Mesenchymal stem cell (in vitro differentiated cells and primary cell): ENCODE results near the gene SLCO3A1.
A peak's percentile ranks its signal among the peaks of the same experiment; 100 is the strongest.

ENCODE experiments used
- DNase-seq: peaks from one replicate; pipeline ENCODE4 v3.0.0-alpha.2; 2013
- H2AFZ ChIP-seq: one replicate; pipeline ENCODE4 v1.6.1; 2013; ENCODE audit warnings: low read depth, mild to moderate bottlenecking, control low read depth, inconsistent platforms, low read length, moderate library complexity
- H2AK5ac ChIP-seq: 2 replicates; pipeline ENCODE4 v1.6.1; 2013; ENCODE audit warnings: low read length, moderate library complexity, mild to moderate bottlenecking, inconsistent platforms; ENCODE audit not compliant: severe bottlenecking
- H2BK120ac ChIP-seq: one replicate; pipeline ENCODE4 v1.6.1; 2013; ENCODE audit warnings: low read depth, mild to moderate bottlenecking, inconsistent platforms, low read length, moderate library complexity
- H2BK12ac ChIP-seq, 2 experiments: one replicate each; pipeline ENCODE4 v1.6.1; 2013; ENCODE audit warnings: inconsistent platforms in 2 of 2, low read length in 2 of 2, mild to moderate bottlenecking in 2 of 2, moderate library complexity in 2 of 2, control low read depth in 1 of 2
- H2BK15ac ChIP-seq: one replicate; pipeline ENCODE4 v1.6.1; 2013; ENCODE audit warnings: mild to moderate bottlenecking, low read depth, inconsistent platforms; ENCODE audit not compliant: poor library complexity, severe bottlenecking
- H2BK5ac ChIP-seq: 2 replicates; pipeline ENCODE4 v1.6.1; 2013; ENCODE audit warnings: low read depth, mild to moderate bottlenecking, low read length, control low read depth, inconsistent platforms; ENCODE audit not compliant: poor library complexity, severe bottlenecking
- H3K14ac ChIP-seq, 2 experiments: one replicate each; pipeline ENCODE4 v1.6.1; 2013; ENCODE audit warnings: inconsistent platforms in 2 of 2, low read length in 2 of 2, control low read depth in 1 of 2, mild to moderate bottlenecking in 1 of 2, moderate library complexity in 1 of 2
- H3K18ac ChIP-seq, 2 experiments: one replicate each; pipeline ENCODE4 v1.6.1; 2013; ENCODE audit warnings: inconsistent platforms in 2 of 2, low read length in 2 of 2, control low read depth in 1 of 2, low read depth in 1 of 2, mild to moderate bottlenecking in 1 of 2
- H3K23ac ChIP-seq, 2 experiments: one replicate each; pipeline ENCODE4 v1.6.1; 2013; ENCODE audit warnings: inconsistent platforms in 2 of 2, low read length in 2 of 2, mild to moderate bottlenecking in 2 of 2, moderate library complexity in 2 of 2, control low read depth in 1 of 2
- H3K27ac ChIP-seq: 2 replicates; pipeline ENCODE4 v1.5.1; 2013; ENCODE audit warnings: mild to moderate bottlenecking, moderate library complexity, low read length, control low read depth, inconsistent platforms; ENCODE audit not compliant: poor library complexity, severe bottlenecking
- H3K27me3 ChIP-seq, 2 experiments: 2 replicates each; pipeline versions ENCODE4 v1.6.1 to v1.7.0; 2013; ENCODE audit warnings: low read length in 2 of 2, mild to moderate bottlenecking in 2 of 2, moderate library complexity in 2 of 2, control low read depth in 1 of 2, inconsistent platforms in 1 of 2; ENCODE audit not compliant: control insufficient read depth in 1 of 2, insufficient read depth in 1 of 2
- H3K36me3 ChIP-seq, 2 experiments: 2 replicates each; pipeline versions ENCODE4 v1.6.1 to v1.7.0; 2013; ENCODE audit warnings: low read length in 2 of 2, control low read depth in 1 of 2, inconsistent platforms in 1 of 2, low read depth in 1 of 2, mild to moderate bottlenecking in 1 of 2; ENCODE audit not compliant: insufficient read depth in 2 of 2, control insufficient read depth in 1 of 2
- H3K4ac ChIP-seq, 2 experiments: one replicate each; pipeline ENCODE4 v1.6.1; 2013; ENCODE audit warnings: inconsistent platforms in 2 of 2, low read length in 2 of 2, mild to moderate bottlenecking in 2 of 2, moderate library complexity in 2 of 2, control low read depth in 1 of 2, low read depth in 1 of 2
- H3K4me1 ChIP-seq: 2 replicates; pipeline ENCODE4 v1.6.1; 2013; ENCODE audit warnings: low read depth, low read length, control low read depth; ENCODE audit not compliant: control insufficient read depth, insufficient read depth
- H3K4me2 ChIP-seq: 2 replicates; pipeline ENCODE4 v1.6.1; 2013; ENCODE audit warnings: low read length, mild to moderate bottlenecking, inconsistent platforms; ENCODE audit not compliant: poor library complexity, severe bottlenecking
- H3K4me3 ChIP-seq, 2 experiments: 2 replicates each; pipeline versions ENCODE4 v1.5.1 to v1.7.0; 2013; ENCODE audit warnings: low read length in 2 of 2, mild to moderate bottlenecking in 2 of 2, control low read depth in 1 of 2, low read depth in 1 of 2; ENCODE audit not compliant: insufficient read depth in 1 of 2
- H3K79me1 ChIP-seq: replicated peaks from 2 replicates; pipeline ENCODE4 v1.6.1; 2013; ENCODE audit warnings: mild to moderate bottlenecking, control low read depth, low read length, inconsistent platforms; ENCODE audit not compliant: poor library complexity, severe bottlenecking
- H3K9ac ChIP-seq: 2 replicates; pipeline ENCODE4 v1.7.0; 2013; ENCODE audit warnings: mild to moderate bottlenecking, low read length, moderate library complexity
- H3K9me3 ChIP-seq: 2 replicates; pipeline ENCODE4 v1.7.0; 2013; ENCODE audit warnings: mild to moderate bottlenecking, low read length; ENCODE audit not compliant: control insufficient read depth
- H4K8ac ChIP-seq: one replicate; pipeline ENCODE4 v1.6.1; 2013; ENCODE audit warnings: inconsistent platforms, mild to moderate bottlenecking, low read length, moderate library complexity
- H4K91ac ChIP-seq: one replicate; pipeline ENCODE4 v1.6.1; 2013; ENCODE audit warnings: mild to moderate bottlenecking, low read length, inconsistent platforms
- WGBS: methylation state at CpG from one replicate; pipeline ENCODE4 v1.1.7; 2013; ENCODE audit warnings: mixed read lengths; 5-methylcytosine and 5-hydroxymethylcytosine counted together

SLCO3A1 gene

GRCh38 chr15:91946581-91947292, 93.2 kb downstream of the SLCO3A1 start:
- no peak overlapping the region for H3K14ac ChIP-seq
- no peak overlapping the region for H2AK5ac ChIP-seq
- H2BK5ac ChIP-seq, result no peak overlapping the region
- no peak overlapping the region for H3K4me3 ChIP-seq
- H4K8ac ChIP-seq, result no peak overlapping the region
- H3K4me2 ChIP-seq, result no peak overlapping the region
- H3K23ac ChIP-seq, result no peak overlapping the region
- H3K9ac ChIP-seq, result no peak overlapping the region
- no peak overlapping the region for H4K91ac ChIP-seq
- no peak overlapping the region for H2BK12ac ChIP-seq
- peak; percentile 25 for DNase-seq
- H2BK120ac ChIP-seq, result no peak overlapping the region
- H3K79me1 ChIP-seq, result peaks cover 2% of the 10 kb centered on the region
- peaks cover 0 to 7% of the 10 kb centered on the region in 2 experiments for H3K27me3 ChIP-seq
- no peak overlapping the region for H3K27ac ChIP-seq
- H3K4me1 ChIP-seq, result peaks cover 6% of the 10 kb centered on the region
- no peak overlapping the region for H3K18ac ChIP-seq
- 64% methylated on average over 16 of the region's 16 CpGs for WGBS
- no peaks in the 10 kb centered on the region for H3K36me3 ChIP-seq
- no peak overlapping the region for H2BK15ac ChIP-seq
- H3K9me3 ChIP-seq, result no peaks in the 10 kb centered on the region
- no peak overlapping the region for H3K4ac ChIP-seq
- H2AFZ ChIP-seq, result no peak overlapping the region

- 49% methylated on average over 7 of the region's 7 CpGs for WGBS
- Histone ChIP-seq H3K4ac (no peak overlapping the region), H3K4me3 (no peak overlapping the region), H3K36me3 (no peaks in the 10 kb centered on the region), H3K9me3 (no peaks in the 10 kb centered on the region), H2AFZ (no peak overlapping the region), H3K14ac (no peak overlapping the region), H3K79me1 (peaks cover 2% of the 10 kb centered on the region), H3K4me1 (peaks cover 6% of the 10 kb centered on the region), H2BK120ac (no peak overlapping the region), H3K27me3 (peaks cover 0 to 7% of the 10 kb centered on the region in 2 experiments), H3K27ac (no peak overlapping the region), H4K91ac (no peak overlapping the region), H2BK5ac (no peak overlapping the region), H2AK5ac (no peak overlapping the region), H3K18ac (no peak overlapping the region), H2BK12ac (no peak overlapping the region), H2BK15ac (no peak overlapping the region), H3K4me2 (no peak overlapping the region), H3K23ac (no peak overlapping the region), H4K8ac (no peak overlapping the region), H3K9ac (no peak overlapping the region)
- no peak for DNase-seq
Measured at GRCh38 chr15:91947293-91947679, 93.8 kb downstream of the SLCO3A1 start.

GRCh38 chr15:91947683-91948608, 94.4 kb downstream of the SLCO3A1 start:
- Histone ChIP-seq H2AFZ (no peak overlapping the region), H3K36me3 (no peaks in the 10 kb centered on the region), H3K4me2 (no peak overlapping the region), H3K18ac (no peak overlapping the region), H3K23ac (no peak overlapping the region), H3K4me3 (no peak overlapping the region), H4K8ac (no peak overlapping the region), H3K4ac (no peak overlapping the region), H2AK5ac (no peak overlapping the region), H3K27me3 (peaks cover 0 to 7% of the 10 kb centered on the region in 2 experiments), H2BK12ac (no peak overlapping the region), H3K14ac (no peak overlapping the region), H2BK120ac (no peak overlapping the region), H3K79me1 (peaks cover 2% of the 10 kb centered on the region), H3K27ac (no peak overlapping the region), H2BK15ac (no peak overlapping the region), H3K4me1 (peaks cover 4% of the 10 kb centered on the region), H2BK5ac (no peak overlapping the region), H4K91ac (no peak overlapping the region), H3K9me3 (no peaks in the 10 kb centered on the region), H3K9ac (no peak overlapping the region)
- WGBS, result 43% methylated on average over 19 of the region's 19 CpGs
- peak; percentile 37 for DNase-seq

GRCh38 chr15:91949361-91949760, 95.9 kb downstream of the SLCO3A1 start:
- H3K4ac ChIP-seq, result no peak overlapping the region
- 83% methylated on average over 8 of the region's 8 CpGs for WGBS

More at GRCh38 chr15:91949361-91949760, 95.9 kb downstream of the SLCO3A1 start:
- Histone ChIP-seq H3K4me3 (no peak overlapping the region), H2BK12ac (no peak overlapping the region), H2BK120ac (no peak overlapping the region), H2AK5ac (no peak overlapping the region), H2AFZ (no peak overlapping the region), H4K8ac (no peak overlapping the region), H3K4me1 (peaks cover 4% of the 10 kb centered on the region), H3K9me3 (no peaks in the 10 kb centered on the region), H3K18ac (no peak overlapping the region), H3K9ac (no peak overlapping the region), H2BK15ac (no peak overlapping the region), H3K14ac (no peak overlapping the region), H3K27me3 (peaks cover 0 to 7% of the 10 kb centered on the region in 2 experiments), H2BK5ac (no peak overlapping the region), H3K4me2 (no peak overlapping the region), H4K91ac (no peak overlapping the region), H3K79me1 (no peaks in the 10 kb centered on the region), H3K23ac (no peak overlapping the region), H3K36me3 (no peaks in the 10 kb centered on the region), H3K27ac (no peak overlapping the region)
- no peak for DNase-seq
